ENCODE measurements around the gene IGSF9B. TPM values are rescaled to one million over a fixed set of nuclear protein-coding genes. Genes with fewer than 3 reads are reported as not detected.

IGSF9B gene
- polyA plus RNA-seq, 2 donors: 0.93 to 5.5 TPM

DNA sequence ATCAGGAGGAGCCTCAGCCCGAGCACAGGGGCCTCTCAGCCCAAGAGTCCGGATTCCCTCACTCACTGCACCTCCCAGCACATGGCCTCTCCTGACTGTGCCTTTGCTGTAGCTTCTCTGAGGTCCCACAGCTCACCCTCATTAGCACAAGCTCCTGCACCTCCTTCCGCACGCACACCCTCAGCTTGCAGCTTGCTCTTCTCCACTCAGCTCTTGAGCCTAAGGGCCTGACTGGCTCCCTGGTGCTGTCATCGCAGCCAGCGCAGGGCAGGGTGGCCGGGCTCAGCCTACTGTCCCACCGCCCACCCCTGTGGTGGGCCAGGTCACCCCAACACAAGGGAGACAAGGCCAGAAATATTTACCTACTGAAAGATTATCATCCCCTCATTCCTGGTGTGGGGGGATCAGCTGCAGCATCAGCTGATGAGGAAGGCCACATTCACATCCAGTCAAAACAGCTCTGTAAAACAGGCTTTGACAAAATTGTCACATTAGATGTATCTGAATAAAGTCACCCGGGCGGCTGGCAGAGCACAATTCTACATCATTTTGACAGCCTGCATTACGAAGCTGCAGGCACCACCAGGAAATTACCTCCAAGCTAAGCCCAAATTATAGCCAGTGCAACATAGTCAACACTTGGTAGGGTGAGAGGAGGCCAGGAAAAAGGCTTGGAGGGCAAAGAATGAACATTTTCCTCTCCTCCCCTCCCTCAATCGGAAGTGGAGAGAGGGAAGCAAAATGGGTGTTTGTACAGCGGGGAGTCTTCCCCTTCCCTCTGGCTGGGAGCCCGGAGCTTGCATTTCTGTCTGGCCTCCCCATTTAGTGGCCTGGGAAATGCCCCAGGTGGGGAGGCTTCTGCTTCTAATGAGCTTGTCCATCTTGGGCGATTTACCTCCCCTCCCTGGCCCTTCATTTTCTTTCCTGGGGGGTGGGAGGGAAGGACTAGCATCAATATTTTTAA, 29.5 kb upstream of the IGSF9B start:
- Histone ChIP-seq H3K36me3 (ENCODE audit: control insufficient read depth in 2 of 2, insufficient read depth in 2 of 2, low read length in 1 of 2) (no peaks in the 10 kb centered on the region), H3K27ac (ENCODE audit: low read depth in 2 of 2, low read length in 1 of 2) (no peak overlapping the region), H3K27me3 (ENCODE audit: control insufficient read depth in 1 of 2, insufficient read depth in 2 of 2, low read length in 2 of 2) (no peaks in the 10 kb centered on the region), H3K4me1 (ENCODE audit: control insufficient read depth in 2 of 2, insufficient read depth in 2 of 2, low read length in 1 of 2) (no peaks in the 10 kb centered on the region), H3K9me3 (ENCODE audit: control insufficient read depth in 2 of 2, insufficient read depth in 1 of 2, low read depth in 1 of 2, low read length in 1 of 2) (no peaks in the 10 kb centered on the region), H3K4me3 (ENCODE audit: low read depth in 1 of 2, low read length in 2 of 2) (no peak overlapping the region)
- WGBS, 2 donors: 74 to 79% methylated on average over 14 to 15 of the region's 15 CpGs

DNA sequence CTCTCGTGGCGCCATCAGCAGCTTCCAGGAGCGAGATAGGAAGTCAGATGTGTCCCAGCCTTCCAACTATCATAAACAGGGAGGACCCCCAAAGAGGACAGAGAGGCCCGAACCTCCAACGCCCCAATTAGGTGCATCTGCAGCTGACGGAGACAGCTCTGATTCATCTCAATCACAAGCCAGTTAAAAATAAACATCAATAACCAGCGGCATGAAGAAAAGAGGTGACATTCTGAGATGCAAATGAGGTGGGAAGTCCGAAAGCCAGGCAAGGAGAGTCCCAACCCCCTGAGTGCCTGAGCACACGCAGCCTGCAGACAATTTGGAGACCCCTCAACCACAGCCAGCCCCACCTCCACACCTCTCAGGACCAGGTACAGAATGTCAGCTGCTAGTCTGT, 28.1 kb upstream of the IGSF9B start:
- WGBS, 2 donors: 78 to 81% methylated on average over 9 of the region's 9 CpGs
- Histone ChIP-seq H3K4me1 (ENCODE audit: control insufficient read depth in 2 of 2, insufficient read depth in 2 of 2, low read length in 1 of 2) (no peaks in the 10 kb centered on the region), H3K9me3 (ENCODE audit: control insufficient read depth in 2 of 2, insufficient read depth in 1 of 2, low read depth in 1 of 2, low read length in 1 of 2) (no peaks in the 10 kb centered on the region), H3K27me3 (ENCODE audit: control insufficient read depth in 1 of 2, insufficient read depth in 2 of 2, low read length in 2 of 2) (no peaks in the 10 kb centered on the region), H3K27ac (ENCODE audit: low read depth in 2 of 2, low read length in 1 of 2) (no peak overlapping the region), H3K4me3 (ENCODE audit: low read depth in 1 of 2, low read length in 2 of 2) (no peak overlapping the region), H3K36me3 (ENCODE audit: control insufficient read depth in 2 of 2, insufficient read depth in 2 of 2, low read length in 1 of 2) (no peaks in the 10 kb centered on the region)

DNA sequence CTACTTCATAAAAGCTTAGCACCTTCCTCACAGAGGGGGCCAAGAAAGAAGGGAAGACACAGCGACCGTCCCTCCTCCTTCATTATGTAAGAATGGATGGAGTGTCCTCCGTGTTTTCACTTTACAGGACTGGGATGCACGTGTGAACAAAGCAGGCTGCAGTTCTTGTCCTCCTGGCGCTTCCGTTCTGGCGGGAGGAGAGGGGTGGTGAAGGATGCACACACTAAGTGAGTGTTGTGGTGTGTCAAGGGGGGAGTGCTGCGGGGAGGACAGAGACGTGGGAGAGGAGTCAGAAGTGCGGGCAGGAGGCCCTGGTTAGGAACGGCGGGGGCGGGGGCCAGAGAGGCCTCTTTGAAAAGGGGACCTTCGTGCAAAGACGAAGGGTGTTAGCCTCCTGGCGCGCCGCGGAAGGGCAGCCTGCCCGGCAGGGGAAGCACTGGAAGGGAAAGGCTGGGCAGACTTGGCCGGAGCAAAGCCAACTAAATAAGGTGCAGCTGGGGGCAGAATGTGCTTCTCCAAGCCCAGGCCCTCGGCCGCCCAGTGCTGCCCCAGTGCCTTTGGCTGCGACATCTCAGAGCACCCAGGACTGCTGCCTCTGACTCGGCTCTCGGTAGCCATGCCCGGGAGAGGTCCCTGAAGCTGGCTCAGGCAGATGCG, 27.0 kb upstream of the IGSF9B start:
- H3K27ac ChIP-seq (ENCODE audit: low read depth in 2 of 2, low read length in 1 of 2): no peak overlapping the region
- H3K4me3 ChIP-seq (ENCODE audit: low read depth in 1 of 2, low read length in 2 of 2): no peak overlapping the region
- 79 to 84% methylated on average over 26 to 28 of the region's 28 CpGs for WGBS, 2 donors
- H3K36me3 ChIP-seq (ENCODE audit: control insufficient read depth in 2 of 2, insufficient read depth in 2 of 2, low read length in 1 of 2): no peaks in the 10 kb centered on the region
- no peaks in the 10 kb centered on the region for H3K9me3 ChIP-seq (ENCODE audit: control insufficient read depth in 2 of 2, insufficient read depth in 1 of 2, low read depth in 1 of 2, low read length in 1 of 2)
- H3K4me1 ChIP-seq (ENCODE audit: control insufficient read depth in 2 of 2, insufficient read depth in 2 of 2, low read length in 1 of 2): no peaks in the 10 kb centered on the region
- no peaks in the 10 kb centered on the region for H3K27me3 ChIP-seq (ENCODE audit: control insufficient read depth in 1 of 2, insufficient read depth in 2 of 2, low read length in 2 of 2)

DNA sequence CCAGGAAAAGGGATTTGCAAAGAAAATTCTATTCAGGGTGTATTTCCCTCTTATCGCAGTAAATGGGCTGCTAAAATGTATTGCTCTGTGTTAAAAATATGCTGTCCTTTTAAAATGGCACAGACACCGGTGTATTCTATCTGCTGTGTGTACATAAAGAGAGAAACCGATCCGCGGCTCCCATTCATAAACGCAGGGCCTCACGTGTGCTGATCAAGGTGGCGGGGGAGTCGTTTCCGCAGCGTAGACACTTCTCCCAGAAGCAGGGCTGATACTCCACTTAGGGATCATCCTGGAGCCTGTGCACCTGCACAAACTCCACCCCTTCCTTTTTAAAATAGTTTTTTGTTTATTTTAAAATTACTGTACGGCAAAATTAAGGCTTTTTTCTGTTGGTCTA, 26.1 kb upstream of the IGSF9B start:
- 71 to 74% methylated on average over 12 of the region's 12 CpGs for WGBS, 2 donors
- Histone ChIP-seq H3K27ac (ENCODE audit: low read depth in 2 of 2, low read length in 1 of 2) (no peak overlapping the region), H3K9me3 (ENCODE audit: control insufficient read depth in 2 of 2, insufficient read depth in 1 of 2, low read depth in 1 of 2, low read length in 1 of 2) (no peaks in the 10 kb centered on the region), H3K36me3 (ENCODE audit: control insufficient read depth in 2 of 2, insufficient read depth in 2 of 2, low read length in 1 of 2) (no peaks in the 10 kb centered on the region), H3K4me3 (ENCODE audit: low read depth in 1 of 2, low read length in 2 of 2) (no peak overlapping the region), H3K4me1 (ENCODE audit: control insufficient read depth in 2 of 2, insufficient read depth in 2 of 2, low read length in 1 of 2) (no peaks in the 10 kb centered on the region), H3K27me3 (ENCODE audit: control insufficient read depth in 1 of 2, insufficient read depth in 2 of 2, low read length in 2 of 2) (no peaks in the 10 kb centered on the region)

DNA sequence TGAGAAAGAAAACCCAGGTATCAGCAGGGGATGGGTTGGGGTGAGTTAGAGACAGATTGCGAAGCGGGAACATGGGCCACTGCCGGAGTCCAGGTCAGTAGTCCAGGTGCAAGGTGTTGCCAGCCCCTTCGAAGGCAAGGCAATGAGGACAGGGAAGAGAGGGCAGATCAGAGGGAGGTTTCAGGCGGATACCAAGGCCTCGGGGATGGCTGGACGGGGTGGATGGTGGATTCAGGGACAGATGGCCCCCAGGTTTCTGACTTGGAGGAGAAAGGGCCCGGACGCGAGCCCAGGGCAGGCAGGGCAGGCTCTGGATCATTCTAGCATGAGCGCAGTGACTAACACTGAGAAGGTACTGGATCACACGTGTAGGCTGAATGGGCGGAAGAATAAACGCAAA, 25.4 kb upstream of the IGSF9B start:
- Histone ChIP-seq H3K4me3 (ENCODE audit: low read depth in 1 of 2, low read length in 2 of 2) (no peak overlapping the region), H3K27me3 (ENCODE audit: control insufficient read depth in 1 of 2, insufficient read depth in 2 of 2, low read length in 2 of 2) (no peaks in the 10 kb centered on the region), H3K36me3 (ENCODE audit: control insufficient read depth in 2 of 2, insufficient read depth in 2 of 2, low read length in 1 of 2) (no peaks in the 10 kb centered on the region), H3K27ac (ENCODE audit: low read depth in 2 of 2, low read length in 1 of 2) (no peak overlapping the region), H3K9me3 (ENCODE audit: control insufficient read depth in 2 of 2, insufficient read depth in 1 of 2, low read depth in 1 of 2, low read length in 1 of 2) (no peaks in the 10 kb centered on the region), H3K4me1 (ENCODE audit: control insufficient read depth in 2 of 2, insufficient read depth in 2 of 2, low read length in 1 of 2) (no peaks in the 10 kb centered on the region)
- WGBS, 2 donors: 86 to 89% methylated on average over 14 of the region's 14 CpGs

DNA sequence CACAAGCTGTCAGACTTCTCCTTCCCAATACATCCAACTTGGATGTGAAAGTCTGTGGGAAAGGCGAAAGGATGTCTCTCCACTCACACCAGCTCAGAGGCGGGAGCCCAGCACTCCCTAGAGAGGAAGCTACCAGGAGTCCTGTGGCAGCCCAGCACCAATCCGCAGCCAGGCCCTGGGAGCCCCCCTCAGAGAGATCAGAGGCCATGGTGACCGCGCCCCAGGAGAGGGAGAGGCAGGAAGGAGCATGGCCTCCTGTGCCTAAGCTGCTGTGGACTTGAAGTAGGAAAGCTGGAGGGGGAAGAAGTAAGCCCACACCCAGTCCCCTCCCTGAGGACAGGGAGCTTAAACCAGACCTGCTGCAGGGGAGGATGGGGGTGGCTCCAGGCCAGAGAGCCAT, 24.4 kb upstream of the IGSF9B start:
- no peaks in the 10 kb centered on the region for H3K27me3 ChIP-seq (ENCODE audit: control insufficient read depth in 1 of 2, insufficient read depth in 2 of 2, low read length in 2 of 2)
- no peak overlapping the region for H3K4me3 ChIP-seq (ENCODE audit: low read depth in 1 of 2, low read length in 2 of 2)
- H3K9me3 ChIP-seq (ENCODE audit: control insufficient read depth in 2 of 2, insufficient read depth in 1 of 2, low read depth in 1 of 2, low read length in 1 of 2): no peaks in the 10 kb centered on the region
- H3K27ac ChIP-seq (ENCODE audit: low read depth in 2 of 2, low read length in 1 of 2): no peak overlapping the region
- WGBS, 2 donors: 61 to 62% methylated on average over 5 of the region's 5 CpGs
- no peaks in the 10 kb centered on the region for H3K4me1 ChIP-seq (ENCODE audit: control insufficient read depth in 2 of 2, insufficient read depth in 2 of 2, low read length in 1 of 2)
- H3K36me3 ChIP-seq (ENCODE audit: control insufficient read depth in 2 of 2, insufficient read depth in 2 of 2, low read length in 1 of 2): no peaks in the 10 kb centered on the region

DNA sequence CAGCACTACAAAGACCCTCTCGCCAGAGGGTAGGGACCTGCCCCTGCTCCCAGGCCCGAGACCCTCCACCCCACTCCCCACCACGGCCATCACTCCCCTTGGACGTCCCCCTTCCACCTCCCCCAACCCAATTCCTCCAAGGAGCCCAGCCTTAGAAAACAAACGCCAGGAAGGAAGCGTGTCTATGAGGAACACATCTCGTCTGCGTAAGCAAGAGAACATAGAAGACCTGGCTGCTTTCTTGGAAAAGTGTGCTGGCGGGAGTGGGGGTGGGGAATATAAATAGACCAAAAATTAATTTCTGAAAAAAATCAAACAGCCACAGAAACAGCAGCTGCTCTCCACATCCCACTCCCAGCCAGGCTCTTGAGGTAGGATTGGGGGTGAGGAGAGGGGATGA, 23.9 kb upstream of the IGSF9B start:
- 43 to 51% methylated on average over 9 of the region's 9 CpGs for WGBS, 2 donors
- no peaks in the 10 kb centered on the region for H3K36me3 ChIP-seq (ENCODE audit: control insufficient read depth in 2 of 2, insufficient read depth in 2 of 2, low read length in 1 of 2)
- H3K27me3 ChIP-seq (ENCODE audit: control insufficient read depth in 1 of 2, insufficient read depth in 2 of 2, low read length in 2 of 2): no peaks in the 10 kb centered on the region
- H3K4me1 ChIP-seq (ENCODE audit: control insufficient read depth in 2 of 2, insufficient read depth in 2 of 2, low read length in 1 of 2): no peaks in the 10 kb centered on the region
- H3K9me3 ChIP-seq (ENCODE audit: control insufficient read depth in 2 of 2, insufficient read depth in 1 of 2, low read depth in 1 of 2, low read length in 1 of 2): no peaks in the 10 kb centered on the region
- H3K4me3 ChIP-seq (ENCODE audit: low read depth in 1 of 2, low read length in 2 of 2): no peak overlapping the region
- no peak overlapping the region for H3K27ac ChIP-seq (ENCODE audit: low read depth in 2 of 2, low read length in 1 of 2)

DNA sequence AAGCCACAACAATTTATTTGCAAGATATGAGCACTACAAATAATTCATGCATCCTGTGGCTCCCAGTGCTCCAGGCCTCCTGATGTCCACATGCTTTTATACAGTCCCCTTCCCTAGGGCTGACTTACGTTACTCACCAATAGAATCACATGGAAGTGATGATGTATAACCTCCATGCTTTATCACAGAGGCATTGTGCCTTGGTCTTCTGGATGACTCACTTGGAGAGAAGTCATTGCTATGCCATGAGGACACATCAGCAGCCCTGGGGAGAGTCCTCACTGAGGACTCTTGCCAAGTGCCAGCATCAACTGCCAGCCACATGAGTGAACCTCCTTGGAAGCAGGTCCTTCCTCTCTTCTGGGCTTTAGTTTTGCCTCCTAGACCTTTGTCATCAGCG, 22.0 kb upstream of the IGSF9B start:
- WGBS, 2 donors: 82 to 83% methylated on average over 2 of the region's 2 CpGs

DNA sequence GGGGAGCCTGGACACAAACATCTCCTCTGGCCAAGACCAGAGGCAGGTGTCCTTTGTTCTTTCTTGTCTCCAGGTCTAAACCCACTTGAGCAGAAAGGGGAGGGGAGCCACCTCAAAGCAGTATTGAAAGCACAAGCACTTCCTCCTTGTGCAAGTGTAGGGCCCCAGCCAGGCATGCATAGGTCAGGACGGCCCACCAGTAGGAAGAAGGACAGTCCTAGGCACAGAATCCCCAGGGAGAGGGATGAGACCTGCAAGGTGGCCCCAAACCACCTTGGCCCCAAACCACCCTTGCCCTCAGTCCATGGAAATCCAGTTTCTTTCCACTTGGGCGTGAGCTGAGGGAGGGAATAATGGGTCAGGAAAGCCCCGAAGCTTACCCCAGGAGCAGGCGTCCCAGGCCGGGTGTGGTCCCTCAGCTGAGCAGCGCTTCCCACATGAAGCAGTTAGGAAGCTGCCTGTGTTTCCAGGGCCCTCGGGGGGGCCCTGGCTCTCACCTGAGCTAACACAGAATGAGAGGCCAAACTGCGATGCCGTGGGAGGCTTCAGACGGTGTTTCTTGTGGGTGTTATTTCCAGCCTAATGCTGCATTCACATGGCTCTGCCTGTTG, 20.4 kb upstream of the IGSF9B start:
- H3K9me3 ChIP-seq (ENCODE audit: control insufficient read depth in 2 of 2, insufficient read depth in 1 of 2, low read depth in 1 of 2, low read length in 1 of 2): no peaks in the 10 kb centered on the region
- H3K36me3 ChIP-seq (ENCODE audit: control insufficient read depth in 2 of 2, insufficient read depth in 2 of 2, low read length in 1 of 2): no peaks in the 10 kb centered on the region
- H3K4me3 ChIP-seq (ENCODE audit: low read depth in 1 of 2, low read length in 2 of 2): no peak overlapping the region
- H3K27me3 ChIP-seq (ENCODE audit: control insufficient read depth in 1 of 2, insufficient read depth in 2 of 2, low read length in 2 of 2): peaks cover 0 to 3% of the 10 kb centered on the region in 2 donors
- no peak overlapping the region for H3K27ac ChIP-seq (ENCODE audit: low read depth in 2 of 2, low read length in 1 of 2)
- WGBS, 2 donors: 61 to 64% methylated on average over 10 of the region's 10 CpGs
- H3K4me1 ChIP-seq (ENCODE audit: control insufficient read depth in 2 of 2, insufficient read depth in 2 of 2, low read length in 1 of 2): no peaks in the 10 kb centered on the region

More for the DNA sequence above, 22.0 kb upstream of the IGSF9B start:
- H3K4me3 ChIP-seq (ENCODE audit: low read depth in 1 of 2, low read length in 2 of 2): no peak overlapping the region
- H3K9me3 ChIP-seq (ENCODE audit: control insufficient read depth in 2 of 2, insufficient read depth in 1 of 2, low read depth in 1 of 2, low read length in 1 of 2): no peaks in the 10 kb centered on the region
- peaks cover 0 to 3% of the 10 kb centered on the region in 2 donors for H3K27me3 ChIP-seq (ENCODE audit: control insufficient read depth in 1 of 2, insufficient read depth in 2 of 2, low read length in 2 of 2)
- H3K36me3 ChIP-seq (ENCODE audit: control insufficient read depth in 2 of 2, insufficient read depth in 2 of 2, low read length in 1 of 2): no peaks in the 10 kb centered on the region
- no peak overlapping the region for H3K27ac ChIP-seq (ENCODE audit: low read depth in 2 of 2, low read length in 1 of 2)
- H3K4me1 ChIP-seq (ENCODE audit: control insufficient read depth in 2 of 2, insufficient read depth in 2 of 2, low read length in 1 of 2): no peaks in the 10 kb centered on the region
